ENCODE results near the gene MPZL2. TPM values are rescaled to one million over a fixed set of nuclear protein-coding genes. Genes with fewer than 3 reads are reported as not detected.

Gene MPZL2
- total RNA-seq, 1 experiment from 2014 or later: 0.26 TPM

DNA sequence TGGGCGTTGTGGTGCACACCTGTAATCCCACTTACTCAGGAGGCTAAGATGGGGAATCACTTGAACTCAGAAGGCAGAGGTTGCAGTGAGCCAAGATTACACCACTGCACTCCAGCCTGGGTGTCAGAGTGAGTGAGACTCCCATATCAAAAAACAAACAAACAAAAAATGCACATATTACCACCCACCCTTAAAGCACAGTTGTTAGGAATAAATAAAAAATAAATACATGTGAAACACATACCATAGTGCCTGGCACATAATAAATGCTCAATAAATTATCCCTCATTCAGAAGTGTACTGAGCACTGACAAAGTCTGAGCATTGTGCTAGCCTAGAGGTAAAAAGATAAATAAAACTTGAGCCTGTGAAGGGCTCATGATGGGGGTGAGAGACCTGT, 30.2 kb downstream of the MPZL2 start:
- Histone ChIP-seq H3K23ac (ENCODE audit: insufficient read length, low read depth, low read length) (no peak overlapping the region), H3K4ac (ENCODE audit: low read depth, low read length) (no peak overlapping the region), H3K14ac (ENCODE audit: insufficient read depth, low read length) (no peak overlapping the region), H4K20me1 (ENCODE audit: control insufficient read depth, insufficient read depth, insufficient read length) (no peaks in the 10 kb centered on the region), H3K9ac (ENCODE audit: extremely low read depth, insufficient read length, low read length) (no peak overlapping the region), H3K79me1 (ENCODE audit: insufficient read depth, low read depth, low read length, poor library complexity, severe bottlenecking) (no peaks in the 10 kb centered on the region), H3T11ph (ENCODE audit: low read length) (no peak overlapping the region), H3K4me2 (ENCODE audit: insufficient read depth, insufficient read length, low read length) (no peak overlapping the region), H2AFZ (ENCODE audit: low read length) (no peak overlapping the region), H3K27ac (ENCODE audit: insufficient read length, low read depth, low read length) (no peak overlapping the region), H3K4me1 (ENCODE audit: insufficient read depth, low read length) (no peaks in the 10 kb centered on the region), H2BK15ac (ENCODE audit: low read depth, low read length) (no peak overlapping the region), H3K18ac (ENCODE audit: insufficient read length, low read depth, low read length) (no peak overlapping the region), H2BK120ac (ENCODE audit: low read depth, low read length, poor library complexity, severe bottlenecking) (no peak overlapping the region), H2BK12ac (ENCODE audit: insufficient read length, low read depth, low read length) (no peak overlapping the region), H3K27me3 (ENCODE audit: insufficient read depth, low read length) (no peaks in the 10 kb centered on the region), H3K9me3 (ENCODE audit: control insufficient read depth, low read depth, low read length) (no peaks in the 10 kb centered on the region), H4K91ac (ENCODE audit: insufficient read length, low read depth, low read length) (no peak overlapping the region), H4K5ac (ENCODE audit: insufficient read length, low read depth, low read length) (no peak overlapping the region), H2BK20ac (ENCODE audit: low read depth, low read length, poor library complexity, severe bottlenecking) (no peak overlapping the region), H3K23me2 (ENCODE audit: insufficient read length, low read depth, low read length, poor library complexity, severe bottlenecking) (no peaks in the 10 kb centered on the region), H3K56ac (ENCODE audit: insufficient read length, low read depth, low read length) (no peak overlapping the region), H2BK5ac (ENCODE audit: insufficient read length, low read length) (no peak overlapping the region), H2AK5ac (ENCODE audit: insufficient read length, low read length) (no peak overlapping the region), H3K79me2 (ENCODE audit: insufficient read depth, low read length) (no peaks in the 10 kb centered on the region), H4K8ac (replicated peaks; ENCODE audit: insufficient read length, low read depth, low read length) (no peak overlapping the region)
- H3K4me1 Mint-ChIP-seq: peaks cover 6 to 7% of the 10 kb centered on the region in 2 experiments
- no peak overlapping the region for H3K4me3 Mint-ChIP-seq
- no peak overlapping the region for H3K27ac Mint-ChIP-seq
- no peak for DNase-seq
- H3K27me3 Mint-ChIP-seq (ENCODE audit: low read depth): peaks cover 6% of the 10 kb centered on the region
- TF ChIP-seq, protein P1, sequence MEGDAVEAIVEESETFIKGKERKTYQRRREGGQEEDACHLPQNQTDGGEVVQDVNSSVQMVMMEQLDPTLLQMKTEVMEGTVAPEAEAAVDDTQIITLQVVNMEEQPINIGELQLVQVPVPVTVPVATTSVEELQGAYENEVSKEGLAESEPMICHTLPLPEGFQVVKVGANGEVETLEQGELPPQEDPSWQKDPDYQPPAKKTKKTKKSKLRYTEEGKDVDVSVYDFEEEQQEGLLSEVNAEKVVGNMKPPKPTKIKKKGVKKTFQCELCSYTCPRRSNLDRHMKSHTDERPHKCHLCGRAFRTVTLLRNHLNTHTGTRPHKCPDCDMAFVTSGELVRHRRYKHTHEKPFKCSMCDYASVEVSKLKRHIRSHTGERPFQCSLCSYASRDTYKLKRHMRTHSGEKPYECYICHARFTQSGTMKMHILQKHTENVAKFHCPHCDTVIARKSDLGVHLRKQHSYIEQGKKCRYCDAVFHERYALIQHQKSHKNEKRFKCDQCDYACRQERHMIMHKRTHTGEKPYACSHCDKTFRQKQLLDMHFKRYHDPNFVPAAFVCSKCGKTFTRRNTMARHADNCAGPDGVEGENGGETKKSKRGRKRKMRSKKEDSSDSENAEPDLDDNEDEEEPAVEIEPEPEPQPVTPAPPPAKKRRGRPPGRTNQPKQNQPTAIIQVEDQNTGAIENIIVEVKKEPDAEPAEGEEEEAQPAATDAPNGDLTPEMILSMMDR (conservative IDR thresholded peaks at IDR 0.05): no peak
- H3K36me3 Mint-ChIP-seq (ENCODE audit: insufficient read depth in 1 of 3, low read depth in 3 of 3): no peaks in the 10 kb centered on the region
- no peaks in the 10 kb centered on the region for H3K9me3 Mint-ChIP-seq
- whole genome bisulfite sequencing (ENCODE audit: extremely low coverage, insufficient read length, low lambda C conversion rate): no CpG with 5 or more reads among the region's 1 CpG

All from H9 (cell line).